Adrenal gland (tissue), 12 donors: ENCODE results near the gene GALNT11. TPM values are rescaled to one million over a fixed set of nuclear protein-coding genes. Genes with fewer than 3 reads are reported as not detected.

ENCODE experiments used
- DNase-seq, 7 donors: peaks; one replicate each; pipeline ENCODE4 v3.0.0-alpha.2; 2019 to 2020
- H3K27ac ChIP-seq, 5 donors: fragments of 200-600 bp; sonication (generic) in 4 of 5; 1 replicate in 3 of 5; 2 replicates in 2 of 5; pipeline versions ENCODE4 v1.5.1 to v1.8.0; 2016 to 2020; ENCODE audit warnings: mild to moderate bottlenecking in 1 of 5
- H3K27me3 ChIP-seq: fragments of 200-600 bp; 2 replicates; pipeline ENCODE4 v1.8.0; 2021
- H3K36me3 ChIP-seq, 2 donors: fragments of 200-600 bp; replicated peaks in 1 of 2; 1 replicate in 1 of 2; 2 replicates in 1 of 2; pipeline versions ENCODE4 v1.5.1 to v1.8.0; 2018 to 2022
- H3K4me1 ChIP-seq, 2 donors: fragments of 200-600 bp; replicated peaks in 1 of 2; 1 replicate in 1 of 2; 2 replicates in 1 of 2; pipeline versions ENCODE4 v1.5.1 to v1.8.0; 2018 to 2021
- H3K4me3 ChIP-seq, 4 donors: fragments of 200-600 bp; sonication (generic) in 3 of 4; one replicate each; pipeline ENCODE4 v1.5.1; 2016 to 2018
- H3K9me3 ChIP-seq, 3 donors: fragments of 200-600 bp; sonication (generic) in 1 of 3; replicated peaks in 1 of 3; 1 replicate in 2 of 3; 2 replicates in 1 of 3; pipeline versions ENCODE4 v1.5.1 to v1.8.0; 2016 to 2021
- CTCF ChIP-seq, 6 experiments: fragments of 450-650 bp in 4 of 6; fragments of 200-600 bp in 2 of 6; sonication (generic) in 1 of 6; IDR thresholded peaks; 1 replicate in 5 of 6; 2 replicates in 1 of 6; pipeline versions ENCODE4 v1.5.1 to v1.8.0; 2016 to 2021; ENCODE audit warnings: antibody characterized with exemption in 6 of 6, mild to moderate bottlenecking in 2 of 6, moderate library complexity in 1 of 6
- POLR2A ChIP-seq, 2 donors: fragments of 450-650 bp; IDR thresholded peaks; one replicate each; pipeline ENCODE4 v1.6.1; 2017; ENCODE audit warnings: antibody characterized with exemption in 2 of 2, mild to moderate bottlenecking in 2 of 2, moderate library complexity in 1 of 2
- WGBS, 4 donors: extraction: QIAGEN DNeasy Blood & Tissue Kit in 2 of 4; methylation state at CpG; one replicate each; pipeline versions ENCODE4 v1.1.5 to v1.1.7; 2013 to 2017; 5-methylcytosine and 5-hydroxymethylcytosine counted together
- intact Hi-C, 2 donors: fragments of 100-400 bp; cut with DNase I; formaldehyde crosslinking; loops; one replicate each; pipeline versions ENCODE4 v1.14.1 to v1.15.0; 2022 to 2023
- polyA plus RNA-seq, 3 donors: library from polyadenylated mRNA; stranded (reverse); fragments of 200-250 nt in 2 of 3; fragments of 350-450 nt in 1 of 3; fragmentation: Illumina TruSeq in 1 of 3; extraction: RNeasy Lipid Tissue Mini Kit (QIAGEN cat#74804) in 1 of 3; gene quantifications; one replicate each; pipeline ENCODE4 v1.2.3, GENCODE V29; 2013 to 2014
- total RNA-seq, 9 donors: library from RNA; depleted of rRNA in 4 of 9; stranded (reverse); fragments of >200 nt in 4 of 9; fragments of 120-200 nt in 1 of 9; fragmentation: NEBNext Ultra II Directional in 1 of 9; extraction: Animal tissue kit (Norgen Biotek cat#: 25700) in 1 of 9; gene quantifications; one replicate each; pipeline versions ENCODE4 v1.1.0 to v1.2.4, GENCODE V29; 2013 to 2023
- donor health status: healthy with polysubstance abuse.
- donor health status: Bipolar disorder and iron deficiency.
- donor health status: DM: yes; HTN: yes; CAD: no.
- donor health status: DM: no; HTN: no; CAD: no.
- donor health status: DM: no; HTN: no; CAD: no.
- donor health status: DM: yes; HTN: yes; CAD: no.

Gene GALNT11
- total and polyA plus RNA-seq, 12 donors, result 23.2 to 51.3 (median 38.5) TPM

GRCh38 chr7:152122540-152122939 is 97.1 kb downstream of the GALNT11 start:
- intact Hi-C loops, result no loop called here
- Histone ChIP-seq H3K4me1 (no peaks in the 10 kb centered on the region), H3K4me3 (no peak overlapping the region), H3K27ac (no peak overlapping the region), H3K9me3 (no peaks in the 10 kb centered on the region), H3K27me3 (no peaks in the 10 kb centered on the region), H3K36me3 (peaks cover 0 to 64% of the 10 kb centered on the region in 2 donors)
- no peak for DNase-seq
- 96 to 100% (median 100%) methylated on average over 1 of the region's 1 CpG for WGBS, 4 donors
- TF ChIP-seq CTCF (IDR thresholded peaks at IDR 0.05) (no peak), POLR2A (IDR thresholded peaks at IDR 0.05) (no peak)

- no peak for DNase-seq
- Histone ChIP-seq H3K36me3 (peaks cover 0 to 51% of the 10 kb centered on the region in 2 donors), H3K4me3 (no peak overlapping the region), H3K4me1 (no peaks in the 10 kb centered on the region), H3K27ac (no peak overlapping the region), H3K9me3 (no peaks in the 10 kb centered on the region), H3K27me3 (no peaks in the 10 kb centered on the region)
- 90 to 98% (median 93%) methylated on average over 7 of the region's 7 CpGs for WGBS, 4 donors
- intact Hi-C loops, result no loop called here
- TF ChIP-seq POLR2A (IDR thresholded peaks at IDR 0.05), result no peak
- TF ChIP-seq CTCF (IDR thresholded peaks at IDR 0.05), result no peak
Measured at GRCh38 chr7:152126741-152127140, 101.3 kb downstream of the GALNT11 start.

GRCh38 chr7:152127229-152127628 is 101.8 kb downstream of the GALNT11 start:
- Histone ChIP-seq H3K4me1 (no peaks in the 10 kb centered on the region), H3K4me3 (no peak overlapping the region), H3K9me3 (no peaks in the 10 kb centered on the region), H3K27ac (no peak overlapping the region), H3K36me3 (peaks cover 0 to 46% of the 10 kb centered on the region in 2 donors), H3K27me3 (no peaks in the 10 kb centered on the region)
- WGBS, 4 donors, result 93 to 96% (median 96%) methylated on average over 15 to 19 of the region's 19 CpGs
- DNase-seq, result no peak
- intact Hi-C loops, result no loop called here
- no peak for TF ChIP-seq POLR2A (IDR thresholded peaks at IDR 0.05)
- TF ChIP-seq CTCF (IDR thresholded peaks at IDR 0.05), result no peak

- TF ChIP-seq POLR2A (IDR thresholded peaks at IDR 0.05) (no peak), CTCF (IDR thresholded peaks at IDR 0.05) (no peak)
- peaks cover 0 to 37% of the 10 kb centered on the region in 2 donors for H3K36me3 ChIP-seq
Measured at GRCh38 chr7:152128252-152128651, 102.8 kb downstream of the GALNT11 start.

More at GRCh38 chr7:152128252-152128651, 102.8 kb downstream of the GALNT11 start:
- intact Hi-C loops, result no loop called here
- Histone ChIP-seq H3K27me3 (no peaks in the 10 kb centered on the region), H3K4me3 (no peak overlapping the region), H3K9me3 (no peaks in the 10 kb centered on the region), H3K4me1 (no peaks in the 10 kb centered on the region), H3K27ac (no peak overlapping the region)
- 97 to 99% (median 98%) methylated on average over 15 to 20 of the region's 20 CpGs for WGBS, 4 donors
- no peak for DNase-seq
